ENCODE measurements around the gene CERS3.

Gene CERS3

DNA sequence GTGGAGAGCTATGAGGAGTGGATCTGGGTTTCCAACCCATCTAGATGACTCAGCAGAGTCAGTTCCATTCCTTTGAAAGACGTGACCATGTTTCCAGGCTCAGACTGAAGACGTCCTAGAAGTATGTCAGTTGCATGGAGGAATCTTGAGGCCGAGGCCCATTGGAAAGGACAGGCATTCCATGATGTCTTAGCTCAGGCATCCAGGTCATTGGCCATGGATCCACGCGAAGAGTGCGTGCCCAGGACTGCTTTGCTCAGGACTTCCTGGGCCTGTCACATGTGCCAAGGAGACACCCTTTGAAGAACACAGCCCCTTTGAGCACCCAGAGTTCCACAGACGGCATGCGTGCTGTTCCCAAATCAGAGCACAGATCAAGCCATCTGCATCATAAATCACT lies 94.7 kb downstream of the CERS3 start:
- ATAC-seq = no peak

DNA sequence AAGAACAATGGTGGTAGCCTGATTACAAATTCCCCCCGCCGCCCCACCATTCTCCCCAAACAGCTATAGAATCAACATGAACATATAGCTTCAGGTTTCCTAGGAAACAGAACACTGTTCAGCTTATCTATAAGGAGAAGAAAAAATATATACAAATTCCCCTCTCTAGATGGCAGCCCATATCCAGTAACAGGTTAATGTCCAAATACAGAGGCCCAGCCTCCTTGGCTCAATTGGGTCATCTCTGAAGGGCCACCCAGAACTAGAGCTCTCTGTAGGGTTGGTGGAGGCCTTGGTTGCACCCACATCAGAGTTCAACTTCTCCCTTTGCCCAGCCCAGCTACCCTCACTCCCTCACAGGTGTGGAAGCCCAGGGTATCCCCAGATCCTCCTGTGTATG lies 95.4 kb downstream of the CERS3 start:
- no peak for ATAC-seq
- no peak for TF ChIP-seq ZNF8 (CRISPR knock-in tag; IDR thresholded peaks at IDR 0.05)
- no peak for TF ChIP-seq ESRRG (CRISPR knock-in tag; IDR thresholded peaks at IDR 0.05)
- no peak for TF ChIP-seq GLIS3 (CRISPR knock-in tag; IDR thresholded peaks at IDR 0.05)
- TF ChIP-seq SNAI2 (CRISPR knock-in tag; IDR thresholded peaks at IDR 0.05) = no peak
- TF ChIP-seq, protein P1, sequence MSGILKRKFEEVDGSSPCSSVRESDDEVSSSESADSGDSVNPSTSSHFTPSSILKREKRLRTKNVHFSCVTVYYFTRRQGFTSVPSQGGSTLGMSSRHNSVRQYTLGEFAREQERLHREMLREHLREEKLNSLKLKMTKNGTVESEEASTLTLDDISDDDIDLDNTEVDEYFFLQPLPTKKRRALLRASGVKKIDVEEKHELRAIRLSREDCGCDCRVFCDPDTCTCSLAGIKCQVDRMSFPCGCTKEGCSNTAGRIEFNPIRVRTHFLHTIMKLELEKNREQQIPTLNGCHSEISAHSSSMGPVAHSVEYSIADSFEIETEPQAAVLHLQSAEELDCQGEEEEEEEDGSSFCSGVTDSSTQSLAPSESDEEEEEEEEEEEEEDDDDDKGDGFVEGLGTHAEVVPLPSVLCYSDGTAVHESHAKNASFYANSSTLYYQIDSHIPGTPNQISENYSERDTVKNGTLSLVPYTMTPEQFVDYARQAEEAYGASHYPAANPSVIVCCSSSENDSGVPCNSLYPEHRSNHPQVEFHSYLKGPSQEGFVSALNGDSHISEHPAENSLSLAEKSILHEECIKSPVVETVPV (CRISPR knock-in tag; IDR thresholded peaks at IDR 0.05) = no peak
- no peak for TF ChIP-seq PPARA (CRISPR knock-in tag; IDR thresholded peaks at IDR 0.05; ENCODE audit: borderline replicate concordance)
- TF ChIP-seq ARNTL (CRISPR knock-in tag; IDR thresholded peaks at IDR 0.05; ENCODE audit: borderline replicate concordance, low read depth) = no peak
- TF ChIP-seq ZFP30 (CRISPR knock-in tag; IDR thresholded peaks at IDR 0.05) = no peak
- TF ChIP-seq CSDC2 (CRISPR knock-in tag; IDR thresholded peaks at IDR 0.05) = no peak
- TF ChIP-seq BACH2 (CRISPR knock-in tag; IDR thresholded peaks at IDR 0.05; ENCODE audit: borderline replicate concordance) = no peak

More for the DNA sequence above, 94.7 kb downstream of the CERS3 start:
- no peak for TF ChIP-seq BACH2 (CRISPR knock-in tag; IDR thresholded peaks at IDR 0.05; ENCODE audit: borderline replicate concordance)
- TF ChIP-seq ZNF565 (CRISPR knock-in tag; conservative IDR thresholded peaks at IDR 0.05; ENCODE audit: low read depth) = no peak
- TF ChIP-seq, protein P1 (CRISPR knock-in tag; IDR thresholded peaks at IDR 0.05) = no peak
- no peak for TF ChIP-seq ZFP30 (CRISPR knock-in tag; IDR thresholded peaks at IDR 0.05)
- TF ChIP-seq ESRRG (CRISPR knock-in tag; IDR thresholded peaks at IDR 0.05) = no peak
- no peak for TF ChIP-seq SNAI2 (CRISPR knock-in tag; IDR thresholded peaks at IDR 0.05)
- TF ChIP-seq, protein P2, sequence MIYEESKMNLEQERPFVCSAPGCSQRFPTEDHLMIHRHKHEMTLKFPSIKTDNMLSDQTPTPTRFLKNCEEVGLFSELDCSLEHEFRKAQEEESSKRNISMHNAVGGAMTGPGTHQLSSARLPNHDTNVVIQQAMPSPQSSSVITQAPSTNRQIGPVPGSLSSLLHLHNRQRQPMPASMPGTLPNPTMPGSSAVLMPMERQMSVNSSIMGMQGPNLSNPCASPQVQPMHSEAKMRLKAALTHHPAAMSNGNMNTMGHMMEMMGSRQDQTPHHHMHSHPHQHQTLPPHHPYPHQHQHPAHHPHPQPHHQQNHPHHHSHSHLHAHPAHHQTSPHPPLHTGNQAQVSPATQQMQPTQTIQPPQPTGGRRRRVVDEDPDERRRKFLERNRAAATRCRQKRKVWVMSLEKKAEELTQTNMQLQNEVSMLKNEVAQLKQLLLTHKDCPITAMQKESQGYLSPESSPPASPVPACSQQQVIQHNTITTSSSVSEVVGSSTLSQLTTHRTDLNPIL (CRISPR knock-in tag; IDR thresholded peaks at IDR 0.05; ENCODE audit: low read depth) = no peak
- TF ChIP-seq ZNF70 (CRISPR knock-in tag; IDR thresholded peaks at IDR 0.05) = no peak
- no peak for TF ChIP-seq GLIS3 (CRISPR knock-in tag; IDR thresholded peaks at IDR 0.05)
- TF ChIP-seq ZNF8 (CRISPR knock-in tag; IDR thresholded peaks at IDR 0.05) = no peak
- no peak for TF ChIP-seq ZFP3 (CRISPR knock-in tag; IDR thresholded peaks at IDR 0.05)
- TF ChIP-seq PPARA (CRISPR knock-in tag; IDR thresholded peaks at IDR 0.05; ENCODE audit: borderline replicate concordance) = no peak

DNA sequence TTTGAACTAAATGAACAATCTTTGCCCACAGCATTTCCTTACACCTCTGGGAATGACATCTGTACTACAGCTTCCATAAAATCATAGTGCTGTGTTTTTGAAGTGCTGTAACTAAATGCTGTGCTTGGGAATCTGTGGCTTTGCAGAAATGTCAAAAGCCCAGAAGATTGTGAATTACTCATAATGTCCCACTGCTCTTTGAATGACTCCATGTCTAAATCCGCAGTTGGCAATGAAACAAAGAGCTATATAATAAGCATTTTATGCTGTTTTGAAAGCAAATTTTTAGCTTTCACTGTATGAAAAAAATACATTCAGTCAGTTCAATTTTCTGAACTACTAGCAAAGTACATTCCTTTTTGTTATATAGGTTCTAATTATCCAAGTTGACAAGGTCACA lies 98.3 kb downstream of the CERS3 start:
- TF ChIP-seq OSR1 (CRISPR knock-in tag; IDR thresholded peaks at IDR 0.05) = no peak
- no peak for TF ChIP-seq ZFP3 (CRISPR knock-in tag; IDR thresholded peaks at IDR 0.05)
- TF ChIP-seq RARB (CRISPR knock-in tag; IDR thresholded peaks at IDR 0.05) = no peak
- no peak for TF ChIP-seq ARNTL (CRISPR knock-in tag; IDR thresholded peaks at IDR 0.05; ENCODE audit: borderline replicate concordance, low read depth)
- no peak for TF ChIP-seq TOX (CRISPR knock-in tag; IDR thresholded peaks at IDR 0.05; ENCODE audit: borderline replicate concordance)
- no peak for TF ChIP-seq ZNF70 (CRISPR knock-in tag; IDR thresholded peaks at IDR 0.05)
- TF ChIP-seq ISL1 (CRISPR knock-in tag; IDR thresholded peaks at IDR 0.05) = no peak
- TF ChIP-seq ZC3H10 (CRISPR knock-in tag; IDR thresholded peaks at IDR 0.05) = no peak
- TF ChIP-seq ZFP30 (CRISPR knock-in tag; IDR thresholded peaks at IDR 0.05) = no peak
- no peak for TF ChIP-seq PPARA (CRISPR knock-in tag; IDR thresholded peaks at IDR 0.05; ENCODE audit: borderline replicate concordance)
- TF ChIP-seq TCF4 (CRISPR knock-in tag; IDR thresholded peaks at IDR 0.05; ENCODE audit: borderline replicate concordance) = no peak
- TF ChIP-seq BACH2 (CRISPR knock-in tag; IDR thresholded peaks at IDR 0.05; ENCODE audit: borderline replicate concordance) = no peak
- TF ChIP-seq CSDC2 (CRISPR knock-in tag; IDR thresholded peaks at IDR 0.05) = no peak
- no peak for TF ChIP-seq ZNF565 (CRISPR knock-in tag; conservative IDR thresholded peaks at IDR 0.05; ENCODE audit: low read depth)
- ATAC-seq = no peak

DNA sequence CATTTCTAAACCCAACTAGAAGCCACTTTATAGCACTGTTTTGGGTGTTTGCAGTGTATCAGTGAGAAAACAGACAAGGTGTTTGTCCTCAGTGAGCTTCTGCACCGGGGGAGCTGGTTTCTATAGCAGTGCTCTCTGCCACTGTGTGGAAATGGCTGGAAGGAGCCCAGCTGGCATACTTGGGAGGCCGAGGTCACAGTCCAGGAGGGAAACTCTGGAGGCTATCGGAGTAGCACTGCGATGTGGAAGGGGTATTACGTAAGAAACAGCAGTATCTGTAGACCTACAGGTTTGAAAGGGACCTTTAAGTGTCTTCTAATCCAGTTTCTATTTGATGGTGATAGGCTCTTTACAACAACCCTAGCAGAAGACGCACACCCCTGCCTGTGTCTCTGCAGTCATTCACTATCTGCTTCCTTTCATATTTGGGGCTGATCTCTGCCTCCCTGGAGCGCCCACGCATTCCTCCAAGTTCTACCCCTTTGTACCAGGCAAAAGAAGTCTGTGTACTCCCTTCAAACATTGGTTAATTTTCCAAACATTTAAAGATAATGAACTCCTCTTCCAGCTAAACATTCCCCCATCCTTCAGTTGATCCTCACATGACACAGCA lies 99.5 kb downstream of the CERS3 start:
- no peak for ATAC-seq
- TF ChIP-seq RARB (CRISPR knock-in tag; IDR thresholded peaks at IDR 0.05) = no peak
- no peak for TF ChIP-seq ARNTL (CRISPR knock-in tag; IDR thresholded peaks at IDR 0.05; ENCODE audit: borderline replicate concordance, low read depth)
- no peak for TF ChIP-seq ZNF565 (CRISPR knock-in tag; conservative IDR thresholded peaks at IDR 0.05; ENCODE audit: low read depth)

DNA sequence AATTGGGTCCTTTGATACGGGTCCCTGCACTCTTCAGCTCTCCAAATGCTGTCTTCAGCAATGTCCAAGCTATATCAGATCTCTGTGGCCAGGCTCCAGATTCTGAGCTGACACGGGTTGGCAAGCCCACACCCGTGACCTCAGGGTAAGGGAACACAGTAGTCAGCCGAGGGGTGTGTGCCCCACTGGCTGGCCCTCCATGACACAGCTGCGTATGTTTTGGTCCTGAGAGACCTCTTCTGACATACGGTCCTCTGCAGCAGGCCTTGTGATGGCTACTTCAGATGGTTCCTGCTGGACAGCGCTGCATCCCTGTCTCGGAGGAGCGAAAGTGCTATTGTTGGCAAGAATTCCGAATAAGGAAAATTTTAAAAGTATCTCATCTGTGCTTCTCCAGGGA lies 101.8 kb downstream of the CERS3 start:
- TF ChIP-seq, protein P3, sequence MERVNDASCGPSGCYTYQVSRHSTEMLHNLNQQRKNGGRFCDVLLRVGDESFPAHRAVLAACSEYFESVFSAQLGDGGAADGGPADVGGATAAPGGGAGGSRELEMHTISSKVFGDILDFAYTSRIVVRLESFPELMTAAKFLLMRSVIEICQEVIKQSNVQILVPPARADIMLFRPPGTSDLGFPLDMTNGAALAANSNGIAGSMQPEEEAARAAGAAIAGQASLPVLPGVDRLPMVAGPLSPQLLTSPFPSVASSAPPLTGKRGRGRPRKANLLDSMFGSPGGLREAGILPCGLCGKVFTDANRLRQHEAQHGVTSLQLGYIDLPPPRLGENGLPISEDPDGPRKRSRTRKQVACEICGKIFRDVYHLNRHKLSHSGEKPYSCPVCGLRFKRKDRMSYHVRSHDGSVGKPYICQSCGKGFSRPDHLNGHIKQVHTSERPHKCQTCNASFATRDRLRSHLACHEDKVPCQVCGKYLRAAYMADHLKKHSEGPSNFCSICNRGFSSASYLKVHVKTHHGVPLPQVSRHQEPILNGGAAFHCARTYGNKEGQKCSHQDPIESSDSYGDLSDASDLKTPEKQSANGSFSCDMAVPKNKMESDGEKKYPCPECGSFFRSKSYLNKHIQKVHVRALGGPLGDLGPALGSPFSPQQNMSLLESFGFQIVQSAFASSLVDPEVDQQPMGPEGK (CRISPR knock-in tag; IDR thresholded peaks at IDR 0.05; ENCODE audit: borderline replicate concordance) = no peak
- TF ChIP-seq ZFP30 (CRISPR knock-in tag; IDR thresholded peaks at IDR 0.05) (no peak), ZC3H10 (CRISPR knock-in tag; IDR thresholded peaks at IDR 0.05) (no peak), ZNF565 (CRISPR knock-in tag; conservative IDR thresholded peaks at IDR 0.05; ENCODE audit: low read depth) (no peak), BACH2 (CRISPR knock-in tag; IDR thresholded peaks at IDR 0.05; ENCODE audit: borderline replicate concordance) (no peak)
- TF ChIP-seq, protein P4, sequence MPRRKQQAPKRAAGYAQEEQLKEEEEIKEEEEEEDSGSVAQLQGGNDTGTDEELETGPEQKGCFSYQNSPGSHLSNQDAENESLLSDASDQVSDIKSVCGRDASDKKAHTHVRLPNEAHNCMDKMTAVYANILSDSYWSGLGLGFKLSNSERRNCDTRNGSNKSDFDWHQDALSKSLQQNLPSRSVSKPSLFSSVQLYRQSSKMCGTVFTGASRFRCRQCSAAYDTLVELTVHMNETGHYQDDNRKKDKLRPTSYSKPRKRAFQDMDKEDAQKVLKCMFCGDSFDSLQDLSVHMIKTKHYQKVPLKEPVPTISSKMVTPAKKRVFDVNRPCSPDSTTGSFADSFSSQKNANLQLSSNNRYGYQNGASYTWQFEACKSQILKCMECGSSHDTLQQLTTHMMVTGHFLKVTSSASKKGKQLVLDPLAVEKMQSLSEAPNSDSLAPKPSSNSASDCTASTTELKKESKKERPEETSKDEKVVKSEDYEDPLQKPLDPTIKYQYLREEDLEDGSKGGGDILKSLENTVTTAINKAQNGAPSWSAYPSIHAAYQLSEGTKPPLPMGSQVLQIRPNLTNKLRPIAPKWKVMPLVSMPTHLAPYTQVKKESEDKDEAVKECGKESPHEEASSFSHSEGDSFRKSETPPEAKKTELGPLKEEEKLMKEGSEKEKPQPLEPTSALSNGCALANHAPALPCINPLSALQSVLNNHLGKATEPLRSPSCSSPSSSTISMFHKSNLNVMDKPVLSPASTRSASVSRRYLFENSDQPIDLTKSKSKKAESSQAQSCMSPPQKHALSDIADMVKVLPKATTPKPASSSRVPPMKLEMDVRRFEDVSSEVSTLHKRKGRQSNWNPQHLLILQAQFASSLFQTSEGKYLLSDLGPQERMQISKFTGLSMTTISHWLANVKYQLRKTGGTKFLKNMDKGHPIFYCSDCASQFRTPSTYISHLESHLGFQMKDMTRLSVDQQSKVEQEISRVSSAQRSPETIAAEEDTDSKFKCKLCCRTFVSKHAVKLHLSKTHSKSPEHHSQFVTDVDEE (CRISPR knock-in tag; IDR thresholded peaks at IDR 0.05) = no peak
- ATAC-seq = no peak
